Brain microvascular endothelial cell (primary cell): Measurements from ENCODE around the gene PCBP3.
"Not testable (repeated sequence)": the region's sequence is repeated elsewhere in the genome, so short reads cannot be mapped to it uniquely, and the experiment has no call there.

Experiments
- DNase-seq: peaks from one replicate; pipeline ENCODE4 v3.0.0-alpha.2; 2020
- H3K27ac ChIP-seq: fragments of 250-450 bp; sonication (Bioruptor Pico); 2 replicates; pipeline ENCODE4 v1.5.1; 2020; ENCODE audit warnings: mild to moderate bottlenecking, moderate library complexity
- H3K27me3 ChIP-seq: fragments of 250-450 bp; sonication (Bioruptor Pico); replicated peaks from 2 replicates; pipeline ENCODE4 v1.5.1; 2020; ENCODE audit warnings: mild to moderate bottlenecking
- H3K36me3 ChIP-seq: fragments of 250-450 bp; sonication (Bioruptor Pico); replicated peaks from 2 replicates; pipeline ENCODE4 v1.5.1; 2020; ENCODE audit warnings: mild to moderate bottlenecking
- H3K4me3 ChIP-seq: 2 replicates; pipeline ENCODE4 v1.5.1; 2011; ENCODE audit warnings: low read depth, mild to moderate bottlenecking, control low read depth, low read length, moderate library complexity
- in situ Hi-C: cut with HindIII; loops from 2 replicates; pipeline ENCODE4 v1.10.0; 2017; ENCODE audit warnings: low sequenced_read_pairs, low pct_ligation_motif_present
- TF ChIP-seq, protein P1 (sequence below): IDR thresholded peaks from 2 replicates; pipeline ENCODE4 v1.5.1; 2011; ENCODE audit warnings: low read depth, mild to moderate bottlenecking, moderate library complexity, low read length, control low read depth, inconsistent platforms; ENCODE audit errors: missing control alignments

PCBP3 gene

DNA sequence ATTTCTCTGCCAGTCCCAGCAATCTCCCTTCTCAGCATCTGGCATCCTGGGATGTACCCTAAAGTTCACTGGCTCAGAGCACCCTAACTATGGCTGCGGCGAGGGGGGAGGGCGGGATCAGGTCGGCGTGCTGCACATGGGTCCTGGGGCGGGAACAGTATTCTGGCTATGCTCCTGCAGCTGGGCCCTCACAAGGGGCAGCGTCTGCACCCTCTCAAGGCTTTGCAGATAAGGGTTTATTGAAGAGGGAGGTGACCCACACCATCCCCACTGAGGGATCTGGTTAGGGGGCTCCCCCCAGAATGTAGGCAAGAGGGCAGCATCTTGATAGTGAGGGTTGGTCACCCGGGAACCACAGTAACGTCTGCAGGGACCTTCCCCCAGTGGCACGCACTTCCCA lies 44.9 kb upstream of the PCBP3 start:
- no peak overlapping the region for H3K4me3 ChIP-seq
- in situ Hi-C loops: no loop called here
- H3K27ac ChIP-seq: no peak overlapping the region
- H3K36me3 ChIP-seq: no peaks in the 10 kb centered on the region
- no peak for DNase-seq
- no peaks in the 10 kb centered on the region for H3K27me3 ChIP-seq
- TF ChIP-seq, protein P1, sequence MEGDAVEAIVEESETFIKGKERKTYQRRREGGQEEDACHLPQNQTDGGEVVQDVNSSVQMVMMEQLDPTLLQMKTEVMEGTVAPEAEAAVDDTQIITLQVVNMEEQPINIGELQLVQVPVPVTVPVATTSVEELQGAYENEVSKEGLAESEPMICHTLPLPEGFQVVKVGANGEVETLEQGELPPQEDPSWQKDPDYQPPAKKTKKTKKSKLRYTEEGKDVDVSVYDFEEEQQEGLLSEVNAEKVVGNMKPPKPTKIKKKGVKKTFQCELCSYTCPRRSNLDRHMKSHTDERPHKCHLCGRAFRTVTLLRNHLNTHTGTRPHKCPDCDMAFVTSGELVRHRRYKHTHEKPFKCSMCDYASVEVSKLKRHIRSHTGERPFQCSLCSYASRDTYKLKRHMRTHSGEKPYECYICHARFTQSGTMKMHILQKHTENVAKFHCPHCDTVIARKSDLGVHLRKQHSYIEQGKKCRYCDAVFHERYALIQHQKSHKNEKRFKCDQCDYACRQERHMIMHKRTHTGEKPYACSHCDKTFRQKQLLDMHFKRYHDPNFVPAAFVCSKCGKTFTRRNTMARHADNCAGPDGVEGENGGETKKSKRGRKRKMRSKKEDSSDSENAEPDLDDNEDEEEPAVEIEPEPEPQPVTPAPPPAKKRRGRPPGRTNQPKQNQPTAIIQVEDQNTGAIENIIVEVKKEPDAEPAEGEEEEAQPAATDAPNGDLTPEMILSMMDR: no peak

DNA sequence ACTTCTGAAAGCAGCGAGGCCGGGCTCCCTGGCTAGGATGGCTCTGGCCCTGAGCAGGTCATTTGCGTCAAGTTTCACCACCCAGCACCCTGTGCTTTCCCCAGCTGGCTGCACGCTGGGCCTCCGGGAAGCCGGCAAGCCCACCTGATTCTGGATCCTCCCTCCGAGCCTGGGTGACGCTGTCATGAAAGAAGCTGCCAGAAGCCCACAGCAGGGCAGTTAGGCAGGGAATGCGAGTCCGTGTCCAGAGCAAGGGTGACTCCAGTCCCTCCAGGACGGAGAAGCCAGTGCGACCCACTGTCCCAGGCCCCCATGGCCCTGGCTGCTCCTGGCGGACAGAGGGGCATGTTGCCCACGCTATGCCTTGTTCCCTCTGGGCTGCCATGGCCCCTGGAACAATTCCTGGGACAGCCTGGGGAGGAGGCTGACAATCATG lies 44.4 kb upstream of the PCBP3 start:
- H3K27me3 ChIP-seq: no peaks in the 10 kb centered on the region
- no peak for DNase-seq
- H3K36me3 ChIP-seq: no peaks in the 10 kb centered on the region
- no peak overlapping the region for H3K27ac ChIP-seq
- TF ChIP-seq, protein P1: no peak
- in situ Hi-C loops: no loop called here
- no peak overlapping the region for H3K4me3 ChIP-seq

DNA sequence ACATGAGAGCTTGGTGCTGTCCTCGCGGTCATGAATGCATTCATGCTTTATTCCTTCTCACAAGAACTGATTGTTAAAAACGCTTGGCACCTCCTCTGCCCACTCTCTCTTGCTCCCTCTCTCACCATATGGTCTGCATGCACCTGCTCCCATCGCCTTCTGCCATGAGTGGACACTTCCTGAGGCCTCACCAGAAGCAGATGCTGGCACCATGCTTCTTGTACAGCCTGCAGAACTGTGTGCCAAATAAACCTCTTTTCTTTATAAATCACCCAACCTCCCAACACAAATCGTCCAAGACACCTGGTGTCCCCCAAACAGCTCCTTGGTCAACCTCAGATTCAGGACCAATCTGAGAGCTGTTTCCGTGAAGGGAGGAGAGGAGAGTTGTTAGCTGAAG lies 43.3 kb upstream of the PCBP3 start:
- H3K27me3 ChIP-seq: no peaks in the 10 kb centered on the region
- no peak overlapping the region for H3K4me3 ChIP-seq
- no peak overlapping the region for H3K27ac ChIP-seq
- no peaks in the 10 kb centered on the region for H3K36me3 ChIP-seq
- in situ Hi-C loops: no loop called here
- no peak for DNase-seq
- TF ChIP-seq, protein P1: no peak

DNA sequence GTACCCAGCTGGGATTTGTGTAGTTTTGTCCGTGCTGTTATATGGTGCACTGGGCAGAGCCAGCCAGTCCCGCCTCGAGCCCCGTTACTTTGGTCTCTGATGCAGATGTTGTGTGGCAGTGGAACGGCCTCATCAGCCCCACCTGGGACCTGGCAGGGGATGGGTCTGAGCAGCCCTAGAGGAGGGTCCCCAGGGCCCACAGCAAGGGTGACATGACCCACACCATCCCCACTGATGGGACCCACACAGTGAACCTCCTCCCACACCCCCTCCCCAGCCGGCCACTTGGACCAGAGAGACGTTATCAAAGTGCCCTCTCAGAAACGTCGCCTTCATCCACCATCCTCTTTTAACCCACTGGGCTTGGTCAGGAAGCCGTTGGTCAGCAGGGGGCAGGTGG lies 42.0 kb upstream of the PCBP3 start:
- Histone ChIP-seq H3K27ac (no peak overlapping the region), H3K27me3 (no peaks in the 10 kb centered on the region), H3K4me3 (no peak overlapping the region), H3K36me3 (no peaks in the 10 kb centered on the region)
- DNase-seq: no peak
- TF ChIP-seq, protein P1: no peak
- in situ Hi-C loops: no loop called here

DNA sequence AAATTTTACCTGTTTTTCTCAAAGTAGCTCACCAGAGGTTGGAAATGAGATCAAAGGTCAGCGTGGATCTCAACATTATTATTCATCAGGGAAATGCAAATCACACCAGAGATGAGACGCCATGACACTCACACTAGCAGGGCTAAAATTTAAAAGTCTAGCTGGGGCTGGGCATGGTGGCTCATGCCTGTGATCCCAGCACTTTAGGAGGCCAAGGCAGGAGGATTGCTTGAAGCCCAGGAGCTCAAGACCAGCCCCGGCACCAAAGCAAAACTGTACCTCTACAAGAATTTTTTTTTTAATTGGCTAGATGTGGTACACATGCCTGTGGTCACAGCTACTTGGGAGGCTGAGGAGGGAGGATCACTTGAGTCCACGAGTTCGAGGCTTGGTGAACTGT lies 41.4 kb upstream of the PCBP3 start:
- in situ Hi-C loops: no loop called here
- no peaks in the 10 kb centered on the region for H3K36me3 ChIP-seq

DNA sequence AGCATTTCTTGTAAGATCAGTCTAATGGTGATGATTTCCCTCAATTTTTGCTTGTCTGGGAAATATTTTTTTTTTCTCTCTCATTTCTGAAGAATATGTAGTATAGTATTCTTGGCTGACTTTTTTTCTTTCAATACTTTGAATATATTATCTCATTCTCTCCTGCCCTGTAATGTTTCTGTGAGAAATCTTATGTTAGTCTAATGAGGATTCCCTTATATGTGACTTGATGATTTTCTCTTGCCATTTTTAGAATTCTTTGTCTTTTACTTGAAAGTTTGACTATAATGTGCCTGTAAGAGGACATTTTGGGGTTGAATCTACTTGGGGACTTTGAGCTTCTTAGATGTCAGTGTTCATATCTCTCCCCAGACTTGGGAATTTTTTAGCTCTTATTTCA lies 40.0 kb upstream of the PCBP3 start:
- Histone ChIP-seq H3K36me3 (no peaks in the 10 kb centered on the region), H3K27ac (no peak overlapping the region), H3K4me3 (no peak overlapping the region), H3K27me3 (peaks cover 3% of the 10 kb centered on the region)
- DNase-seq: no peak
- in situ Hi-C loops: no loop called here
- TF ChIP-seq, protein P1: no peak

More for the DNA sequence above, 41.4 kb upstream of the PCBP3 start:
- TF ChIP-seq, protein P1: no peak
- no peak overlapping the region for H3K4me3 ChIP-seq
- no peaks in the 10 kb centered on the region for H3K27me3 ChIP-seq
- H3K27ac ChIP-seq: no peak overlapping the region
- no peak for DNase-seq

DNA sequence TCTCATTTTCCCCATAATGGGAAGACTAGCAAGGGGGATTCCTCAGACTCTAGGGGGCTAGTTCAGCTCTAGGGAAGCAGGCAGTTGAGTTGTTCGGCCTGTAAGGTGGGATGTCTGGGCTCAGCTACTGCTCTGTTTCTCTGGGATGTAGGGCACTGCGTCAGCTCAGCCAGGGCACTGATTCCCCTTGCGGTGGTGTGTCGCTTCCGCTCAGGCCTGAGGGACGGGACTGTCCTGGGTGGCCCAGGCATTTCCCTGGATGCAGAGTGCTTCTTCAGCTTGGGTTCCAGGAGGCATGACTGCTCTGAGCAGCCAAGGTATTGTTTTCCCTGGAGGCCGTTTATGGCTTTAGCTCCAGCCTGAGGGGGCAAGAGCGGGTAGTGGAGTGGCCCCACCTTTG lies 38.8 kb upstream of the PCBP3 start:
- H3K4me3 ChIP-seq, H3K27me3 ChIP-seq, DNase-seq, H3K36me3 ChIP-seq, in situ Hi-C loops, H3K27ac ChIP-seq: not testable (repeated sequence)
